Uterus (tissue), 2 donors: ENCODE data around the gene FOXE1.

Experiments
- POLR2A ChIP-seq, 2 donors: fragments of 450-650 bp; IDR thresholded peaks; one replicate each; pipeline ENCODE4 v1.6.1; 2016; ENCODE audit warnings: antibody characterized with exemption in 2 of 2, mild to moderate bottlenecking in 1 of 2, moderate library complexity in 1 of 2
- TF ChIP-seq, protein P1 (sequence below), 4 experiments: fragments of 200-600 bp in 2 of 4; fragments of 450-650 bp in 2 of 4; sonication (generic) in 2 of 4; IDR thresholded peaks; one replicate each; pipeline ENCODE4 v1.5.1; 2016 to 2019; ENCODE audit warnings: antibody characterized with exemption in 4 of 4, mild to moderate bottlenecking in 2 of 4, moderate library complexity in 1 of 4

DNA sequence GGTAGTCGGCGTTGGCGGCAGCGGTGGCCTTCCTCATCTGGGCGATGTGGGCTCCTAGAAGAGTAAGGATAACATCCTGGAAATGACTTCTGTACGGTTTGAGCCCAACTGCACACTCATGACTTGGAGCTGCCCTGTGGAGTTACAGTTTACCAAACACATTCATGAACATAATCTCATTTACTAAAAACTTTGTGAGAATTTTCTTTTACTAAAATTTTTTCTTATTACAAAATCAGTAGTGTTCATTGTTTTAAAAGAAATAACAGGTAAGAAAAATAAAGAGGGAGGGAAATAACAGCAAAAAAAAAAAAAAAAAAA lies 5.3 kb downstream of the FOXE1 start:
- TF ChIP-seq, protein P1, sequence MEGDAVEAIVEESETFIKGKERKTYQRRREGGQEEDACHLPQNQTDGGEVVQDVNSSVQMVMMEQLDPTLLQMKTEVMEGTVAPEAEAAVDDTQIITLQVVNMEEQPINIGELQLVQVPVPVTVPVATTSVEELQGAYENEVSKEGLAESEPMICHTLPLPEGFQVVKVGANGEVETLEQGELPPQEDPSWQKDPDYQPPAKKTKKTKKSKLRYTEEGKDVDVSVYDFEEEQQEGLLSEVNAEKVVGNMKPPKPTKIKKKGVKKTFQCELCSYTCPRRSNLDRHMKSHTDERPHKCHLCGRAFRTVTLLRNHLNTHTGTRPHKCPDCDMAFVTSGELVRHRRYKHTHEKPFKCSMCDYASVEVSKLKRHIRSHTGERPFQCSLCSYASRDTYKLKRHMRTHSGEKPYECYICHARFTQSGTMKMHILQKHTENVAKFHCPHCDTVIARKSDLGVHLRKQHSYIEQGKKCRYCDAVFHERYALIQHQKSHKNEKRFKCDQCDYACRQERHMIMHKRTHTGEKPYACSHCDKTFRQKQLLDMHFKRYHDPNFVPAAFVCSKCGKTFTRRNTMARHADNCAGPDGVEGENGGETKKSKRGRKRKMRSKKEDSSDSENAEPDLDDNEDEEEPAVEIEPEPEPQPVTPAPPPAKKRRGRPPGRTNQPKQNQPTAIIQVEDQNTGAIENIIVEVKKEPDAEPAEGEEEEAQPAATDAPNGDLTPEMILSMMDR (IDR thresholded peaks at IDR 0.05), result no peak
- TF ChIP-seq POLR2A (IDR thresholded peaks at IDR 0.05), result no peak
